ENCODE data around the gene TSSC4.
A peak's percentile ranks its signal among the peaks of the same experiment; 100 is the strongest.
"Not testable (repeated sequence)": the region's sequence is repeated elsewhere in the genome, so short reads cannot be mapped to it uniquely, and the experiment has no call there.

Gene TSSC4

GRCh38 chr11:2400069-2400761 is at the start of gene TSSC4:
TSS of gene TSSC4 (plus strand) at chr11:2400750. CDS start at chr11:2402634, 1,884 bp downstream.
- DNase-seq (ENCODE audit: low read depth), result peak; percentile 99

GRCh38 chr11:2351701-2352100 is 48.8 kb upstream of the TSSC4 start:
- no peak for DNase-seq (ENCODE audit: low read depth)

- DNase-seq (ENCODE audit: low read depth), result no peak
Measured at GRCh38 chr11:2352420-2352819, 48.1 kb upstream of the TSSC4 start.

GRCh38 chr11:2355000-2355644 is 45.4 kb upstream of the TSSC4 start:
- no peak for DNase-seq (ENCODE audit: low read depth)

GRCh38 chr11:2357246-2357645 is 43.3 kb upstream of the TSSC4 start:
- no peak for DNase-seq (ENCODE audit: low read depth)

- DNase-seq (ENCODE audit: low read depth), result not testable (repeated sequence)
Measured at GRCh38 chr11:2357651-2358050, 42.9 kb upstream of the TSSC4 start.

GRCh38 chr11:2358754-2359442 is 41.7 kb upstream of the TSSC4 start:
- DNase-seq (ENCODE audit: low read depth), result no peak

GRCh38 chr11:2359557-2359956 is 41.0 kb upstream of the TSSC4 start:
- DNase-seq (ENCODE audit: low read depth), result no peak

GRCh38 chr11:2360081-2360642 is 40.4 kb upstream of the TSSC4 start:
- no peak for DNase-seq (ENCODE audit: low read depth)

GRCh38 chr11:2361565-2361964 is 39.0 kb upstream of the TSSC4 start:
- DNase-seq (ENCODE audit: low read depth), result no peak

- no peak for DNase-seq (ENCODE audit: low read depth)
Measured at GRCh38 chr11:2362414-2362813, 38.1 kb upstream of the TSSC4 start.

- no peak for DNase-seq (ENCODE audit: low read depth)
Measured at GRCh38 chr11:2363130-2363529, 37.4 kb upstream of the TSSC4 start.

GRCh38 chr11:2363577-2364370 is 36.8 kb upstream of the TSSC4 start:
- no peak for DNase-seq (ENCODE audit: low read depth)

- not testable (repeated sequence) for DNase-seq (ENCODE audit: low read depth)
Measured at GRCh38 chr11:2364386-2364785, 36.2 kb upstream of the TSSC4 start.

GRCh38 chr11:2365571-2366210 is 34.9 kb upstream of the TSSC4 start:
- no peak for DNase-seq (ENCODE audit: low read depth)

- no peak for DNase-seq (ENCODE audit: low read depth)
Measured at GRCh38 chr11:2366276-2366675, 34.3 kb upstream of the TSSC4 start.

GRCh38 chr11:2366733-2367132 is 33.8 kb upstream of the TSSC4 start:
- no peak for DNase-seq (ENCODE audit: low read depth)

GRCh38 chr11:2367266-2368160 is 33.0 kb upstream of the TSSC4 start:
- no peak for DNase-seq (ENCODE audit: low read depth)

GRCh38 chr11:2368178-2368850 is 32.2 kb upstream of the TSSC4 start:
- no peak for DNase-seq (ENCODE audit: low read depth)

- DNase-seq (ENCODE audit: low read depth), result no peak
Measured at GRCh38 chr11:2368851-2369180, 31.7 kb upstream of the TSSC4 start.

All from HS-5 (cell line).